HG03135 (cell line): ENCODE results near the gene FABP1.

Experiments used
- ATAC-seq: cut with Tn5 transposase; IDR thresholded peaks from one replicate; pipeline ENCODE4 v1.9.1; 2021; ENCODE audit warnings: mild to moderate bottlenecking, moderate library complexity; ENCODE audit not compliant: unreplicated experiment

The FABP1 gene

GRCh38 chr2:88139203-88139702, 11.4 kb upstream of the FABP1 start:
- ATAC-seq: no peak

- ATAC-seq: no peak
Measured at GRCh38 chr2:88137833-88138232, 10.0 kb upstream of the FABP1 start.

GRCh38 chr2:88136817-88137216, 9.0 kb upstream of the FABP1 start:
- no peak for ATAC-seq

GRCh38 chr2:88133875-88134274, 6.0 kb upstream of the FABP1 start:
- ATAC-seq: no peak

- no peak for ATAC-seq
Measured at GRCh38 chr2:88131999-88132368, 4.1 kb upstream of the FABP1 start.

GRCh38 chr2:88131201-88131998, 3.5 kb upstream of the FABP1 start:
- no peak for ATAC-seq

GRCh38 chr2:88129313-88129959, 1.6 kb upstream of the FABP1 start:
- ATAC-seq: no peak

- ATAC-seq: no peak
Measured at GRCh38 chr2:88128654-88129312, 921 bp upstream of the FABP1 start.

- ATAC-seq: no peak
Measured at GRCh38 chr2:88127638-88127887, 299 bp downstream of the FABP1 start.

- no peak for ATAC-seq
Measured at GRCh38 chr2:88126772-88127637, 857 bp downstream of the FABP1 start.

GRCh38 chr2:88125924-88126771, 1.7 kb downstream of the FABP1 start:
- ATAC-seq: no peak

GRCh38 chr2:88125344-88125923, 2.4 kb downstream of the FABP1 start:
- no peak for ATAC-seq

GRCh38 chr2:88123975-88124917, 3.6 kb downstream of the FABP1 start:
- no peak for ATAC-seq

- no peak for ATAC-seq
Measured at GRCh38 chr2:88123164-88123974, 4.5 kb downstream of the FABP1 start.

- no peak for ATAC-seq
Measured at GRCh38 chr2:88122141-88122884, 5.5 kb downstream of the FABP1 start.

GRCh38 chr2:88121678-88122077, 6.2 kb downstream of the FABP1 start:
- no peak for ATAC-seq

- ATAC-seq: no peak
Measured at GRCh38 chr2:88117973-88118372, 9.9 kb downstream of the FABP1 start.
